Measurements from ENCODE around the gene SLC24A3.

DNA sequence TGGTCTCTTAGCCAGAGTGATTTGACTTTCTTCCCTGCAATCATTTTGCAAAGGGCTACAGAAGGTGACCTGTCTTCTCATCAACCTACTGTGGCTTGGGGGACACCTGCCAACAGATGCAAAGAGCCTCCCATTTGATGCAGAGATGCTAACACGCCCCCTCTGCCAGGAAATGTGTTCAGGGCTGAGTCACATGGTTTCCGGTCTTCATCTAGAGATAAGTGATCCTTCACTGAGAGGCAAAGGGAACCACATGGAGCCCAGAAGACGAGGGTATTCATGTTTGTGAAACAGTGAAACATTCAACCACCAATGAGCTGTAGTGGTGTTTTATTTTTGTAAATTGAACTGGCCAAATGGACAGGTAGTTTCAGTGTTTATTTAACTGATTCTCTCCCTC lies 436.6 kb downstream of the SLC24A3 start:
- no peak for TF ChIP-seq POLR2AphosphoS5 (IDR thresholded peaks at IDR 0.05)
- TF ChIP-seq POLR2A (IDR thresholded peaks at IDR 0.05), result no peak

Data from upper lobe of left lung (tissue), 4 donors.